GM12872 (cell line): ENCODE data around the gene GJB2.

ENCODE experiments used
- CTCF ChIP-seq: IDR thresholded peaks from 3 replicates; pipeline ENCODE4 v1.5.1; 2011; ENCODE audit warnings: low read depth, mild to moderate bottlenecking, low read length, moderate library complexity; ENCODE audit not compliant: insufficient read depth

The GJB2 gene

GRCh38 chr13:20173116-20173746, 19.5 kb downstream of the GJB2 start:
- no peak for TF ChIP-seq CTCF

DNA sequence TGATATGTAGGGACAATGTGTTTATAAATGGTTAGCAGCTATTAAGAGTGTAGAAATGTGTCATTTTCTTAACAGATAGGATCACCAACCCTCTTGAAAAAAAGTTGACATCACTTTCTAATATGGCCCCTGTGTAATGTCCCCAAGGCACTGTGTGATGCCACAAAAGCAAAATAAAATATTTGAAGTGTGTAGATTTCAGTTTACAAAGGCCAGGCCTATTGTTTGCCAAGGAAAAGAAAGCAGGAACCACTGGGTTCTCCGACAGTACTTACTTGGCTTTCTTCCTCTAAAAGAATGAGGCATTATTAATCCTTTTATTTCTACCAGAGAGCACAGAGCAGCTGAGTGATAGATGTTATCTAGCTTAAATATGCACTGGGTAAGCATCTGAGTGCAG, 21.4 kb downstream of the GJB2 start:
- no peak for TF ChIP-seq CTCF

- TF ChIP-seq CTCF, result no peak
Observed at GRCh38 chr13:20170921-20171320, 21.8 kb downstream of the GJB2 start.

DNA sequence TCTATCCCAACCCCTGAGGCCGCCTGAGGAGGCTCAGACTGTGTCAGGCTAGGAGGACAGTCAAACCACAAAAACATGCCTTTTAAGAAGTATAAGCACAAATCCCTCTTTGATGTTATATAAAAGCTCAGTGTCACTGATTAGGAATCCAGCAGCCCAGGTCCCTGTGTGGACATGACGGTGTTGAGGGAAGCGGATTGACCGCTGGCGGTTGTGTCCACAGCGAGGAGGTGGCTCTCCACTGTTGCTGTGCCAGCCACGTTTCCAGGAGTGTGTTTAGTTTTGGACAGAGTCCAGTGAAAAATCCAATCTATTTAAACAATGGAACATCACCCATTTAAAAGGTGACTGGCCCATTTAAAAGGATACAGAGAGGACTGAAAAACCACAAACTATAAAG, 24.3 kb downstream of the GJB2 start:
- TF ChIP-seq CTCF, result no peak

- TF ChIP-seq CTCF, result no peak
Observed at GRCh38 chr13:20165417-20166257, 27.1 kb downstream of the GJB2 start.

- no peak for TF ChIP-seq CTCF
Observed at GRCh38 chr13:20161951-20162300, 30.8 kb downstream of the GJB2 start.

- TF ChIP-seq CTCF, result no peak
Observed at GRCh38 chr13:20161275-20161950, 31.3 kb downstream of the GJB2 start.
